ENCODE measurements around the gene TESK2.
"Not testable (repeated sequence)": the region's sequence is repeated elsewhere in the genome, so short reads cannot be mapped to it uniquely, and the experiment has no call there.

Gene TESK2

DNA sequence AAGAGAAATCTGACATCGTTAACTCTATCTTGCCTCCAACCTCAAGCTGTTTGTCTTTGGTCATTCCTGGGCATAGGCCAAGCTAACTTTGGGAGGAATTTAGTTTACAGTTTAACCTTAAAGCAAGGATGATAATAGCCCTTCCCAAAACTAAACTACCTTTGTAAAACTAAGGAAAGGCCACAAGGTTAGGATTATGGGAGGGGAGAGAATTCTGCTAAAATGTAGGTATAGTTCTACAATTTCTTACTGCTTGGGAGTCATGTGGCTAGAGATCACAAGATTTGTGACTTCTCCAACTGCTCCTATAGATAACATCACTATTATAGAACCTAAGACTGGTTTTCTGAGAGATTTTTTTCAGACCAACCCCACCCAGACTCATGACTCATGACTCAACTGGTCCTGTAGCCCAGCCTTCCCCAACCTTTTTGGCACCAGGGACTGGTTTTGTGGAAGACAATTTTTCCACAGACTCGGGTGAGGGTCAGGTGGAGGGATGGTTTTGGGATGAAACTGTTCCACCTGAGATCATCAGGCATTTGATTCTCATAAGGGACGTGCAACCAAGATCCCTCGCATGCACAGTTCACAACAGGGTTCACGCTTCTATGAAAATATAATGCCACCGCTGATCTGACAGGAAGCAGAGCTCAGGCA, 80.0 kb downstream of the TESK2 start:
- no peak for DNase-seq

DNA sequence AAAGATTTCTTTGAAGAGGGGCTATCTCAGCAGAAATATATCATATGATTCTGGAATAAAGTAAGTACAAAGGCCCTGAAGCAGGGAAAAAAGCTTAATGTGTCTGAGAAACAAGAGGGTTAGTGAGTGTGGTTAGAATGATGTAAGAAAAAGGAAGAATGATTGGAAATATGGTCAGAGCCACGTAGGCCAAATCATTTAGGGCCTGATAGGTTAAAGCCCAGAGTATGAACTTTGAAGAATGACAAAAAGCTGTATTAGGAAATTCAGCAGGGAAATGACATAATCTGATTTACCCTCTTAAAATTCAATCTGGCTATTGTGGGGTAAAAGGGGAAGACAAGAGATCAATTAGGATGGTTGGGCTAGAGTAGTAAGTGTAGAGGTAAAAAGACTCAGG, 81.7 kb downstream of the TESK2 start:
- no peak for DNase-seq

DNA sequence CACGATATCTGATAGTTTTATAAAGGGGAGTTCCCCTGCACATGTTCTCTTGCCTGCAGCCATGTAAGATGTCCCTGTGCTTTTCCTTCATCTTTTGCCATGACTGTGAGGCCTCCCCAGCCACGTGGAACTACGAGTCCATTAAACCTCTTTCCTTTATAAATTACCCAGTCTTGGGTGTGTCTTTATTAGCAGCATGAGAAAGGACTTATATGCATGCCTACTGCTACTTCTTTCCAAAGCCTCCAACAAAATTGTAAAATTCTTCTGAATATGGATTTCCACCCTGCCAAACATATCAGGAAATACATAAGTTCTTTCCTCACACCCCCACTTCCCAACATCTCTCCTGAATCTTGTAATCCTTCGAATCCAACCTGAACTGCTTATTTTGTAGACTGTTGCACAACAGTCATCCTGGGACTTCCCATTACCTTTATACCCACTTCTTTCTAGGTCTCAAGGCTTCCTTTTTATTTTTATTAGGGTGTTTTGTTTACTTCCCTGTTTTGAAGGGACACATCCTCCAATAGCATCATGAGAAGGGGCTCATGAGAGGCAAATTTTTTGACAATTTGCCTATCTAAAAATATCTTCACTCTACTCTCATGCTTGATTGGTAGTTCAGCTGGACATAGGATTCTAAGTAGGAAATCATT, 83.2 kb downstream of the TESK2 start:
- DNase-seq = no peak

- no peak for DNase-seq
These were observed 85.3 kb downstream of the TESK2 start for GRCh38 chr1:45405636-45406035.

DNA sequence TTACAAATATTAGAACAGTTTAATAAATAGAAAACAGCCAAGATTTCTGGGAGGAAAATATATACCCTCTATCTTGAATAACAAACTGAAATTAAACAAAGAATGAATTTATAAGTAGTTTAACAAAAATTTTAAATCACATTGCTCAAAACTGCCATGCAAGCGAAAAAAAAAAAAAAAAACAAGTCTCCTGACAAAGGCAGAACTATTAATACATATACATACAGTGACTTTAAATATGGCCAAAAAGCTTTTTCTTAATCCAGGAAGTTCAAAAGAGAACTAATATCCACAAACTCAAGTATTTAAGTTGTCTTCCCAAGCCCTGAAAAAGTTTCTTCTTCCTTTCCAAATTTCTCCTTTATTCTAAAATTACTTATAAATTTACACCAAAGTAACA, 87.2 kb downstream of the TESK2 start:
- no peak for DNase-seq

GRCh38 chr1:45403298-45403697, 87.7 kb downstream of the TESK2 start:
- DNase-seq = no peak

DNA sequence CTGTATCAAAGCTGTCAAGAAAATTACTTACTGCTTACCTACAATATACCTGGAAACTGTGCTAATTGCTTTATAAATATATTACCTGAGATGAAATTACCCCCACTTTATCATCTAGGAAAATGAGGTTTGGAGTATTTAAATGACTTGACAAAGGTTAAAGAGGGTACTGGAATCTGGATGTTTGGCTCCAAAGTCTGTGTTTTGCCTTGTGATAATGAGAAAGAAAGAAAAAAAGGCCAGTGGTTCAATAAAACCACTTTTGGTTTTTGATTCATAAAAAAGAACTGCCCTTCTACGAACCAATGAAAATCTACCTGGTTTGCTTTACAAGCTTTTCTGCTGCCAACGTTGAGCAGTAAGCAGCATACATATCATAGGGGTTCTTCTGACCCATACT, 89.4 kb downstream of the TESK2 start:
- DNase-seq = no peak

DNA sequence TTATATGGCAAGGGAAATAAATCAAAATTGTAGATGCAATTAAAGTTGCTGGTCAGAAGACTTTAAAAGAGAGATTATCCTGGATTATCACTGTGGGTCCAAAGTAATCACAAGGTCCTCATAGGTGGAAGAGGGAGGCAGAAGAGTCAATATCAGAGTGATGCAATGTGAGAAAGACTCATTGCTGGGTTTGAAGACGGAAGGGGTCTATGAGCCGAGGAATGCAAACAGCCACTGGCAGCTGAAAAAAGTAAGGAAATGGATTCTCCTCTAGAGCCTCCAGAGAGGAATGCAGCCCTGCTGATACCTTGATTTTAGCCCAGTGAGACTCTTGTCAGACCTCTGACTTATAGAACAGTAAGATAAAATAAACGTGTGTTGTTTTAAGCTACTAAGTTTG, 90.9 kb downstream of the TESK2 start:
- DNase-seq = no peak

DNA sequence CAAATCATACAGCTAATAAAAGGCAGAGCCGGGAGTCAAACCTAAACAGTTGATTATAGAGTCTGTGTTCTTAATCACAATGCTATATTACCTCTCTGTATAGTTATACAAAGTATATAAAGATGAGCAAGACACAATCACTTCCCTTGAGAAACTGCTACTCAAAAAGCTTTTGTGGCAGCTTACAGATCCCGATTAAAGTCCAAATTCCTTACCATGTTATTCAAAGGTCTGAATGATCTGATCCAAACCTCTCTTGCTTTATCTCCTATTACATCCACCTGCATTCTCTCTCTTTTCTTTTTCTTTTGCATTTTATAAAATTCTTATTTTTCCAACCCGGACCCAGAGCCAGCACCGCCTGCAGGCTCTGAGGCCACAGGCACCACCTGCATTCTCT, 93.7 kb downstream of the TESK2 start:
- DNase-seq = no peak

GRCh38 chr1:45395582-45395981, 95.4 kb downstream of the TESK2 start:
- DNase-seq = no peak

GRCh38 chr1:45395051-45395450, 95.9 kb downstream of the TESK2 start:
- DNase-seq = no peak

- DNase-seq = no peak
These were observed 96.6 kb downstream of the TESK2 start for GRCh38 chr1:45394342-45394741.

GRCh38 chr1:45393718-45394302, 97.2 kb downstream of the TESK2 start:
- peak; percentile 7 for DNase-seq

DNA sequence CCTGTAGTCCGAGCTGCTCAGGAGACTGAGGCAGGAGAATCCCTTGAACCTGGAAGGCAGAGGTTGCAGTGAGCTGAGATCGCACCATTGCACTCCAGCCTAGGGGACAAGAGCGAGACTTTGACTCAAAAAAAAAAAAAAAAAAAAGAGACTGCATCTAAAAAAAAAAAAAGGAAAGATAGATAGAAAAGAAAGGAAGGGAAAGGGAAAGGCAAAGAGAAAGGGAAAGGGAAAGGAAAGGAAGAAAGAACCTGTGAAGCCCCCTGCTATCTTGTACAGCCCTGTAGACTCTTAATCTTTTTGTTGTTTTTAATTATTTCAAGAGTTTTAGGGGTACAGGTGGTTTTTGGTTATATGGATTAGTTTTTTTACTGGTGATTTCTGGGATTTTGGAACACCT, 104.7 kb downstream of the TESK2 start:
- DNase-seq = no peak

GRCh38 chr1:45385302-45385701, 105.7 kb downstream of the TESK2 start:
- no peak for DNase-seq

GRCh38 chr1:45384213-45384612, 106.8 kb downstream of the TESK2 start:
- DNase-seq = not testable (repeated sequence)

DNA sequence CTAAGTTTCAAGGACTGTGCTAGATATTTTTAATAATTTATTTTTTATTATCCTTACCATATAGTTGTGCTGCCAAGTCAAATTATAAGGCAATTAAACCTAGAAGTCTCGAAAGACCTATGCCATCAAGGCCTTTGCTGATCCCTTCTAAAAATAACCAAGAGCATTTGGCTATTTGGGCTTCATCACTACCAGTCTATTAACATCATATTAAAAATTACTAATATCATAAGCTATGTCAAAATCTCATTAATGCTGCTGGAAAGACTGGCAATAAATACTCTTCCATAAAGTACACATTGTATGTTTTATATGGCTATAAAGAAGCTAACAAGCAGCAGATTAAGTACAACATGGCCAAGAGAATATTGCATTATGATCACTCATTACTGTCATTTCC, 107.8 kb downstream of the TESK2 start:
- DNase-seq = no peak

- no peak for DNase-seq
These were observed 109.7 kb downstream of the TESK2 start for GRCh38 chr1:45381243-45381642.

DNA sequence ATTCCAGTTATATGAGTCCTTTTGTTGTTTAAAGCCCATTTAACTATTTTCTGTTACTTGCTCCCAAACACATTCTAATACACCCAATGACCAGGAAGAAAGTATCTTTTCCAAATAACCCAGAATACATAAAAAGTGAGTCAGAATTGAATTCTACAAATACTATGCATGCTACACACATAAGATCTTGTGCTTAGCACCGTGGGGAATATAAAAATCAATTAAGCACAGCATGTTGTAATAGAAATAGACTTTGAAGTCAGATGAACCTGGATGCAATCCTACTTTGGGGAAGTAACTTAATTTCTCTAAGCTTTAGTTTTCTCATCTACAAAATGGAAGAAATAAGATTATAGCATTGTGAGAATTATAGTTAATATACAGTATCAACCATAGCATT, 110.2 kb downstream of the TESK2 start:
- DNase-seq = no peak

DNA sequence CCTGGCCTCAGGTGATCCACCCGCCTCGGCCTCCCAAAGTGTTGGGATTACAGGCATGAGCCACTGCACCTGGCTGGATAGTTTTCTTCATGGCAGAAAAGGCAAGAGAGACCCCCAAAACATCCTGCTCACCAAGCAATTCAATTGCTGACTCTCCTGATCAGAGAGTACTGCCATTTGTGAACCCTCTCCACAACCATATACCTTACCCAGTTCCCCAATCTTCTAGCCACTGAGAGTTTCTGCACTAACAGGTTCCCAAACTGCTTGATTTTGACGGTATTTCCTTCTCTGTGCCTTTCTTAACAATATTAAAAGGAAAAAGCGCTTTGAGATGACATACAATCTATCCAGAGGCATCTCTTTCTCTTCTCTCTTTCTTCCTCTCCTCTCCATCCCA, 110.8 kb downstream of the TESK2 start:
- no peak for DNase-seq

- DNase-seq = no peak
These were observed 111.4 kb downstream of the TESK2 start for GRCh38 chr1:45379524-45379923.

GRCh38 chr1:45378184-45378583, 112.8 kb downstream of the TESK2 start:
- DNase-seq = no peak

GRCh38 chr1:45375104-45376090, 115.6 kb downstream of the TESK2 start:
- DNase-seq = no peak

Data from CD4-positive, alpha-beta T cell treated with Interleukin-17A for 4 hours (primary cell).